Epidermal melanocyte (primary cell): ENCODE data around the gene DNAJC27.
"Not testable (repeated sequence)": the region's sequence is repeated elsewhere in the genome, so short reads cannot be mapped to it uniquely, and the experiment has no call there.

Experiments used
- DNase-seq: peaks from one replicate; pipeline ENCODE4 v3.0.0; 2011; ENCODE audit warnings: low spot score; ENCODE audit not compliant: insufficient read length

The DNAJC27 gene

DNA sequence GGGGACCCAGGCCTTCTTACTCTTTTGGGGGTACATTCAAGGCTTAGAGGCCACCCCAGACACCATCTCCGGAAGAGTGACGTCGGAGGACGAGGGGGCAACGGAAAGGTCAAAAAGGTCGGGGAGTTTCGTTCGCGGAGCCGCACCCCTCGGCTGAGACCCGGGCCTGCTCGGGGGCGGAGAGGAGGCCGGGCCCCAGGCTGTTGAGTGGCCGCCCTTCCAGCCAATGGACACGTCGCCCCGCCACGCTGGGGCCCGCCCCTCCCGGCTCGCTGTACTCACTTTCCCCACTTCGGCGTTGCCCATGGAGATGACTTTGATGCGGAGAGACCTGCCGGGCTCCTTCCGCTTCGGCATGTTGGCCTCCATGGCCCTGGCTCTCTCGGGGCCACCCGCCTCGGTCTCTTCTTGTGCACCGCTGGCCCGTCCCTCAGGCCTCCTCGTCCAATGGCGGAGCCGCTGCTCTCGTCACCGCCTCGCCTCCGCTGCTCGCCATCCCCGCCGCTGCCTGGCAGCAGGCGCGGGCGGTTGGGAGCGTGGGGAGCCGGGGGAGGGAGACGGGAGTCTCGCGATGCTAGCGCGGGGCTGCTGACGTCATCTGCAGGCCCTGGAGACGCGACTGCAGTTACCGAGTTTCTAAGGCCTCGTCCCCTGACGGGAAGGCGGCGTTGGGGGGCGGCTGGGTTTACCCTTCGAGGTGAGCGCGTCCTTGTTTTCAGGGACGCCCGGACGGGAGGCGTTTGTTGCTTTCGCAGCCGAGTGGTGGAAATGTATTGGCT, at the start of gene DNAJC27:
Gene DNAJC27, minus strand, starts transcription at position 420 of the 779 bp plus-strand sequence. Its CDS starts 51 bp downstream, at position 369.
- peak; percentile 93 for DNase-seq

DNA sequence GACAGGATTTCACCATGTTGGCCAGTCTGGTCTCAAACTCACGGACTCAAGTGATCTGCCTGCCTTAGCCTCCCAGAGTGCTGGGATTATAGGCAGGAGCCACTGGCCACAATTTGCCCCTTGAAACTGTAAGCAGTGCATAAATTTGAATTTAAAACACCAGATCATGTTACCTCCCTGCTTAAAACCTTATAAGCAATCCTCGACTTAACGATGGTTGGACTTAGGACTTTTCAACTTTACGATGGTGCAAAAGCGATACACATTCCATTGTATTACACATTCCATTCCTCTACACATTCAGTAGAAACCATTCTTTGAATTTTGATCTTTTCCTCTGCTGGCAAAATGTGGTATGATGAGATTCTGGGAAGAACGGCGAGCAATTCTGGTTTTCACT, 46.9 kb upstream of the DNAJC27 start:
- DNase-seq = no peak

DNA sequence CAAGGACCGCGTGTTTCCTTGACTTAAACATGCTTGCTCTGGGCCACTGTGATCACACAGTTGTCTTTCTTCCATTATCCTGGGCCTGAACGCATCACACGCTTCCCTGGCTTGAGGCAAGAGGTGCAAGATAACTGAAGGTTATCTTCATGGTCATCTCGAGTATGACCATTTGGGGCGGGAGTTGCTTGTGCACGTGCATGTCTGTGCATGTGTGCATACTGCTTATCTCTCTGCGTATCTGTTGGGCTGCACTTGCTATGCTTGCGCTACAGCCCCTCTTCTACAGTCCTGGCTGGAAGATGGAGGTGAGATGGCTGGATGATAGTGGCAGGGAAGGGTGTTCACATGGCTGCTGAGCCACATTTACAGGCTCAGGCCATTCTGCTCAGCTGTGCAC, 42.9 kb upstream of the DNAJC27 start:
- no peak for DNase-seq

DNA sequence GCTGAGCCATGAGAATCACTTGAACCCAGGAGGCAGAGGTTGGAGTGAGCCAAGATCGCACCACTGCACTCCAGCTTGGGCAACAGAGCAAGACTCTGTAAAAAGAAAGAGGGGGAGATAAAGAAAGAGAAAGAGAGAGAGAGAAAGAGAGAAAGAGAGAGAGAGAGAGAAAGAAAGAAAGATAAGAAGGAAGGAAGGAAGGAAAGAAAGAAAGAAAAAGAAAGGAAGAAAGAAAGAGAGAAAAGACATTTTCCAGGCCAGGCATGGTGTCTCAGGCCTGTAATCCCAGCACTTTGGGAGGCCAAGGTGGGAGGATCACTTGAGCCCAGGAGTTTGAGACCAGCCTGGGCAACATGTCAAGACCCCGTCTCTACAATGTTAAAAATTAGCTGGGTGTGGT, 39.6 kb upstream of the DNAJC27 start:
- not testable (repeated sequence) for DNase-seq

DNA sequence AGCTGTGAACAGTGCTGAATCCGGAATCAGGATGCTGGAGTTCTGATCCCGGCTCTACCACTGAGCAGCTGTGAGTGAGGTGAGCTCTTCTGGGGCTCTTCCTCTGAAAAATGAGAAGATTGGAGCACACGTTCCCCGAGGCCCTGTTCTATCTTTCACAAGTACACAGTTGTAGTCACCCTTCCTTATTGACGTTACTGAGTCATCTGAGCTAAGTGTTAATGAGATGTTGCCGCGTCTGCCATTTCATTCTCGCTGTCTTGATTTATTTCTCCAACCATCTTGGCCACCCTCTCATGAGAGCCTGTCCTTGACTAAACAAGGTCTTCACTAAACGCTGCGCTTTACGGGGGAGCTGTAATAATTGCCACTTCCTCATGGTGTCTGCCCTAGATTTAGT, 38.2 kb upstream of the DNAJC27 start:
- DNase-seq = no peak

DNA sequence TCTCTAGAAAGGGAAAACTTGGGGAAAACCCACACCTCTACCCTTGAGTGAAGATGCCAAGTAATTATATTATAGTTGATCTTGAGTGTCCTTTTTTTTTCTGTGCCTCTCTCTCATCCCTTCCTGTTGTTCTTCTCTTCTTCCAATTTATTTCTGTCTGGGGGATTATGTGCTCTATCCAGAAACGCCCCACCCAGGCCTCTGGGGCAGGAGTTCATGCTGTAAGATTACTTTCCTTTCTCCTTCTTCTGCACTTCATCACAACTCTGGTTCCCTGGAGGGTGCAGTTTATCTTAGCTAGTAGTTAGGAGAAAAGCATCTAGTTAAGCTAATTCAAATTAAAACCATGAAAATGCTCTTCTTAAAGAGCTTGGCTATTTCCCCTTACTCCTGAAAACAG, 30.3 kb upstream of the DNAJC27 start:
- DNase-seq = no peak

DNA sequence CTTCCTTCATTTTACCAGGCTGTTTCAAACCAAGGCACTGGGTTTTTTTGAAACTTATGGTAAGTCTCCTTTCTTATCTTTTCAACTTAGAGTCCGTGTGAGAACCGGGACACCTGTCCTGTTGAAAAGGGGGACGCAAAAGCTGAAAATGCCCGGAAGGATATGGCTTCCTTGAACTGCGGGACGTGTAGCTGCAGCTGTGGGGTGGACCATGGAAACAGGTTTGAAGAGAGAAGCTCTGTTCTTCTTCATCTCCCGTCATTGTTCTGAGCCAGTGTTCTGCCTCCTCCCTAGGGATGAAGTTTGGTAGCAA, 29.5 kb upstream of the DNAJC27 start:
- no peak for DNase-seq

DNA sequence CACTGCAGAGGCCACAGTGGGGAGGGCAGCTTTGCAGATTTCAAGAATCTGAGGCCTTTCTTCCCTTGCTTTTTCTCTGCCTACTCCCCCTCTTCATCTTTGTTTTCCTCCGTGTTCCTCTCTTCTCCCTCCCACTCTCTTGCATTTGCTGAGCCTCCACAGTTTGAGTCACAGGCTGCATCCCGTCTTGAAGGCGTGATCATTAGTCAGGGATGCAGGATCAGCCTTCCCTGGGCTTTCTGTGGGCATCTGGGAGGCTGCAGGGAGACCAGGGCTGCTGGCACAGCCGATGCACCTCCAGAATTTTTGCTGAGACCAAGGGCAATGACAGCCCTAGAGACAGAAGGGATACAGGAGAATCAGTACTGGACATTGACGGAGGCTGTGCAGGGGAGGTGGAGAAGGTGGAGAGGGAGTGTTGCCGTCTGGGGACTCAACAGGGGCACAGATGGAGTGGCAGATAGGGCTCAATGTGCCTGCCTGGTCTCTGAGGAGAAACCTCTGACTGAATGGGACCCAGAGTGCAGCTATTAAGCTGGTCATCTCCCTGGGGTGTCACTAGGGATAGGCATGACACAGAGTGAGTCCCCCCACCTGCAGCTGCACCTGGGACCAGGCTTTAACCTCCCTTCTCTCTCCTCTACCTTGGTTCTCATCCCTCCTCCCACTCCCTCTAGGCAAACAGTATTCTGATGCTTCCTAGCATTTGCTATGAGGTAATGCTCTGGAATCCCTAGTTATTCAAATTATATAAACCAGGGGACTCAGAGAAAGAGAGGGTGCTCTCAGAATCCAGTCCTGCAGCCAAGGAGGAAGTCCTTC, 29.0 kb upstream of the DNAJC27 start:
- no peak for DNase-seq

DNA sequence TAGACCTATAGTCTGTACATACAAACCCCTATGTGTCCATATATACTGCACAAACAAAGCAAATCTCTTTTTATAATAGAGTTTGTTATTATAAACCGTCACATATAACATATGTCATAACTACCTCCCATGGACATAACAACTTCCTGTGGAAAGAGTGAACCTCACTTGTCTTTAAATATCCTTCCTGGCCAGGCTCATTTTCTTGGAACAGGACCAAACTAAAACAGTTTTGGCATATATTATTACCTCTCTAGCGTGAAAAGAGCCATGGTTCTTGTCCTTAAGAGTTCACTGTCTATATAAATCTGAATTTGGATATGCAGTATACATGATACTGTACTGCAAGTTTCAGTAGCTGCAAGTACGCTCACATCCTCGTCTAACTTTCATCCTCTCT, 28.3 kb upstream of the DNAJC27 start:
- DNase-seq = no peak

DNA sequence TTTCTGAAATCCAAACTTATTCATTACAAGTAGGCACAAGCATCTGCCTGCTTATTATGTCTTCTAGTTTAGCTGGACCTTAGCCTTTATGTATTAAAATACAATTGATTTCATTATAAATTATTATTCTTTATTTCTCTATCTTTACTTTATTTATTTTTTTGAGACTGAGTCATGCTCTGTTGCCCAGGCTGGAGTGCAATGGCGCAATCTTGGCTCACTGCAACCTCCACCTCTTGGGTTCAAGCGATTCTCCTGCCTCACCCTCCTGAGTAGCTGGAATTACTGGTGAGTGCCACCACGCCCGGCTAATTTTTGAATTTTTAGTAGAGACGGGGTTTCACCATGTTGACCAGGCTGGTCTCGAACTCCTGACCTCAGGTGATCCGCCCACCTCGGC, 27.3 kb upstream of the DNAJC27 start:
- DNase-seq = not testable (repeated sequence)

DNA sequence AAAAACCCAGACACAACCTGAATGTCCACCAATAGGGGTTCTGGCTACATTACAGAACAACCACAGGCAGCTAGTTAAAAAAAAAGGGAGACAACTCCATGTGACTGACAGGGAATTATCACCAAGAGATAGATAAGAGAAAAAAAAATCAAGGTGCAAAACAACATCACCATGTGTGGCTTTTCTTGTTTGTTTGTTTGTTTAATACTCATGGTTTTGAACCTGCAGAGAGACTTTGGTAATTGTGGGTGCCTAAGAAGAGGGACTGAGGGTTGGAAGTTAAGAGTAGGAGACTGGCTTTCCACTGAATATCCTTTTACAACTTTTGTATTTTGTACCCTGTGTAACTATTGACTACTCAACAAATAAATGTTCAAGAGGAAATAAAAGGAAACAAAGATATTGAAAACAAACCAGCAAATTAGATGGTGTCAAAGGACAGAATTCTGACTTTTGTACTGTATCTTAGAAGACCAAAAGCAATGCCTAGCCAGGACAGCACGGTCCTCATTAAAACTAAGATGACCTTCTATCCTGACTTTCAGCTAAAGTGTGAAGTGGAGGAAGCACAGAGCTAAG, 22.5 kb upstream of the DNAJC27 start:
- DNase-seq = no peak

DNA sequence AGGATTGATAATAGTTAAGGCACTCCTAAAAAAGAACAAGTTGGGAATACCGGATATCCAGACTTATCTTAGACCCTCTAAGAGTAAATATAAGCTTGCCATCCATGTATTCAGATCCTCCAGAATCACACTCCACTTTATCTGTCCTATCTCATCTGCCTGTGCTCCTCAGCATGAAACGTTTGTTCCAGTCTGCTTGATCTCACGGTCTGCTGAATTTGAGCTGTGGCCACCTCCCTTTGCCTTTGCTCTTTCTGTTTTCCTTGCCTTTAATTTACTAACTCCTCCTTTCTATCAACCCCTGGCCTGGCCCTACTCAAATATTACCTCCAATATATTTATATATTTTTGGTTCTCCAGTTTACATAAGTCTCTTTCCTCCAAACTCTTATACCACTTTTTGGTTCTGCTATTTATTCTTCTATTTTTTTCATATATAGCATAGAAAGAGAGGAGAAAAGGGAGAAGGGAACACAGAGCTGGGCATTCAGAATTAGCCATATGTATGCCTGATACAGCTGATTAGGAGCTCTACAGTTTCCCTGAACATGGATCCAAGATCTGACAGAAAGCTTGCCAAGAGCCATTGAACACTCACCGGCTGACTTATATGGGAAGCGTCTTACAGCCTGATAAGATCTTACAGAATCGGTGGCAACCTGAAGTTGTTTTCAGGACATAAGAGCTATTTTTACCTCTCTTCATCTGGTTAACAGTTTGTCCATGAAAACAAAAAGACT, 21.8 kb upstream of the DNAJC27 start:
- no peak for DNase-seq

DNA sequence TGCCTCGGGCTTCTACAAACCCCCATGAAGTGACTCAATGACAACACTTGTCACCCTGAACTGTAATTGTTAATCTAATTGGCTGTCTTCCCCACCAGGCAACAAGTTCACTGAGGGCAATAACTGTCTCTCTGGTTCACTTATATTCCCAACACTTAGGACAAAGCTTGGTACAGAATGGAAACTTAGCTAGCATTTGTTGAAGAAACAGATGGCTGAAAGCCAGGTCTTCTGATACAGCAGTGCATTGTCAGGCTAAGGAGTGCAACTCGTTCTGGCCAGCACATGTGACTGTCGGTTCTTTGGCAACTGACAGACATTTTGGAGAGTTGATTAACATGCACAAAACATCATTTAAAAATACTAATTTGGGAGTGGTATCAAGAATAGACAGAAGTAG, 14.6 kb upstream of the DNAJC27 start:
- DNase-seq = peak; percentile 19

DNA sequence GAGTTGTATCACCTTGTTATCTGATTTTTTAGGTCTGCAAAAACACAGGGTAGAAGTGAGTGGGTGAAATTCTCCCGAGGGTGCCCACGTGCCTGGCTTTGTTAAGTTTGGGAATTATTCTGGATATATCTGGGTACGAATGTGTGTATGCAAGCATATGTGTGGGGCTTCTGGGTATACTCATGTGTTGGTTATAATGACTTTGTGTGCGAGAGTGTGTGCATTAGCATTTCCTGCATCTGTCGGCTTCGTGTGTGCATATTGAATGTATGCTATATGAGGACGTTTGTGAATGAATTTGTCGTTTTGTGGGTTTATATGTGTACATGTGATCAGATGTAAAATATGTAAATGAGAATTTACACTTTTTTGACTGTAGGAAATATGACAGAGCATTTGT, 13.8 kb upstream of the DNAJC27 start:
- DNase-seq = no peak

DNA sequence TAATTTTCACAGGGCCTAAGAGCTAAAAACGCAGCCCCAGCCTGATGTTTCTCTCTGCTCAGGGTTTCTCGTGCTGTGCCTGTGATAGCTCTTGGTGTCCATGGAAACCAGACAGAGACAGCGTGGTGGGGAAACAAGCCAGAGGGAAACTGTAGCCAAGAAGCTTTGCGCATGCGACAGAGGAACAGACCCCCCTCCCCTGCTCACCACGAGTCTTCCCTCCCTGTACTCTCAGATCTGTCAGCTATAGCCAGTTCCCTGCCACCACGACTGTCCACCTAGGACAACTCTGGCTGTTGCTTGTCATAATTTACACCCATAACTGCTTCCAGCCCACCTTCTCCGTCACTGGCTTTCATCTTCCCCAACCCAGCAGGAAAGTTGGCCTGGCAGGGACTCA, 13.2 kb upstream of the DNAJC27 start:
- peak; percentile 23 for DNase-seq

DNA sequence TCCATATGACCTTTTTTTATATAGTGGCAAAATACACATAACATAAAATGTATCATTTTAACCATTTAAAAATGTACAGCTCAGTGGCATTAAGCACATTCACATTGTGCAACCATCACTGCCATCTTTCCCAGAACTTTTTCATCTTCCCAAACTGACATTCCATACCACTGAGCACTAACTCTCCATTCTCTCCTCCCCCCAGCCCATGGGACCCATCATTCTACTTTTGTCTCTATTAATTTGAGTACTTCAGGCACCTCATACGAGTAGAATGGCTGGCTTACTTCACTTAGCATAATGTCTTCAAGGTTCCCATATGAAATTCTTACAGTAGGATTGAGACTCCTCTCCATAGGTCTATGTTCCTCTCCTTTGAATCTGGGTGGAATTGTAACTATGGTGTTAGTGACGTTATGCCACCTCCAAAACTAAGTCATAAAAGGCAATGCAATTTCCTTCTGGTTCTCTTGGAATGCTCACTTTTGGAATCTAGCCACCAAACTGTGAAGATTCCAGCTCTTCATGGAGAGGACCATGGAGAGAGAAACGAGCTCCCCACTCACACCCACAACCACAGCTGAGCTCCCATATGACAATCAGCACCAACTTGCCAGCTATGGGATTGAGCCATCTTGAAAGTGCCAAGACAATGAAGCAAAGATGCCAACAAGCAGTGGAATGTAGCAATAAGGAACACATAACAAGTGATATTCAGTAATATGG, 9.8 kb upstream of the DNAJC27 start:
- DNase-seq = no peak

DNA sequence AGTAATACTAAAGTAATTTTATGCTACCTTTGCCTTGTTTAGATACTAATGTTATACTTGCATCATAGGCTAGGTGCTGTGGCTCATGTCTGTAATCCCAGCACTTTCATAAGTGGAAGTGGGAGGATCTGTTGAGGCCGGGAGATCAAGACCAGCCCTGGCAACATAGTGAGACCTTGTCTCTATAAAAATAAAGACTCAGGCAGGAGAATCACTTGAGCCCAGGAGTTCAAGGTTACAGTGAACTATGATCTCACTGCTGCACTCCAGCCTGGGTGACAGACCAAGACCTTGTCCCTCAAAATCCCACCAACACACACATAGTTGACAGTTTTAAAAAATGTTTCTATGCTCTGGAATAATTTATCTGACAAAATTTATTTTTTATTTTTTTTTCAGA, 6.9 kb upstream of the DNAJC27 start:
- DNase-seq = no peak

DNA sequence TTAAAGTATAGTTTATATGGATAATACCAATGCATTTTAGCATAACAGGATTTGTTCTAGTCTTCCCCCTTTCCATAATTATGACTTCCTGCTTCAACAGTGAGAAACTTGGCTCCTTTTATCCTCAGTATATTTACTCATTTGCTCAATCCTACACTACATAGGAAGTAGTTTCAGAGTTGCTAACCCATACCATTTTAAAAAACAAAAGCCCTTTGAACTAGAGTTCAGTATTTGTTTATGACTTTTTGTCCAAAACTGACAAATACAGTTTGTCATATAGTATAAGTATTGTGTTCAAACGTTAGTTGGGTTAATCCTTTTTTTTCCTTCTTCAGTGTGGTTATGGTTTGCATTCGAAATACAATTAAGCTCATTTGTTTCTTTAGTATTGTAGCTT, 5.9 kb upstream of the DNAJC27 start:
- no peak for DNase-seq

DNA sequence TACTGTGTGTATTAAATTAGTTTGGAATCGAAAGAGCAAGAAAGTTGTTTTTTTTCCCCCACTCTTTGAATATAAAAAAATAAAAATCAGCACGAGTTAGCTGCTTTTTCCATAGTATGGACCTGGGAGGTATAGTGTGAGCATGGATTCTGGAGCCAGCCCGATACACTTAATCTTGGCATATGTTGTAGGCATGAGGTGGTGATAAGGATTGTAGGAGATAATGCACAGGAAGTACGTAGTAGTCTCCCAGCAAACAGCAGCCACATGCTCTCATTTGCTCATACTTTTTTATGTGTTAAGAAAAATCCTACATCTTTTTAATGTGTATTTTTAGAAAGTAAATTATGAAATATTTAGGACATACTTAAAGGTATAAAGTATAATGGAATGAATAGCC, 2.1 kb upstream of the DNAJC27 start:
- DNase-seq = no peak

DNA sequence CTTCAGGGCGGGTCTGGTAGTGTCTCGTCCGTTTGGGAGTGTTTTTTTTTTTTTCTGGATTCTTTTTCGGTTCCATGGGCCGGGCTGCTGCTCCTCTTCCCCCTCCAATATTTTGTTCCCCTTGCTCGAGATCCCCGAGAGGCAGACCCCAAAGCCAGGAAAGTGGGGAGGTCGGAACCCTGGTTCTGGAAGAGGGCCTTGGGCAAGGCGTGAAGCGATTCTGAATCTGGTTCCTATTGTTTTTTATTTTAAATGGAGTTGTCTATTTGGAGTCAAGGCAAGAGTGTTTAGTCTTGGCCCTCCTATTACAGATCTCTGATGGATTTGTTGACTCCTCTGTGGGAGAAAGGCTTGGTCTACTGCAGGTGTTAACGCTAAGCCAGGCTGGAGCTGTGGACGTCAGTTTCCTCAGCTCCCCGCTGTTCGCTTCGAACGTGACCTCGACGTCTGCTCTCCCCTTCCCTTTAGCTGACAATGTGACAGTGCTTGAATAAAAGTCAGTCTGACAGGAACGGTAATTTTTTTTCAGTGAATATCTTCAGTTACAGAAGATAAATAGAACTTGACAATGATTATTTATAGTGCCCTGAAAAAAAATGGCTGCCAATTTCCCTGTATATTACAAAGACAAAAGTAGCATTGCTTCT, 683 bp upstream of the DNAJC27 start:
- DNase-seq = no peak

DNA sequence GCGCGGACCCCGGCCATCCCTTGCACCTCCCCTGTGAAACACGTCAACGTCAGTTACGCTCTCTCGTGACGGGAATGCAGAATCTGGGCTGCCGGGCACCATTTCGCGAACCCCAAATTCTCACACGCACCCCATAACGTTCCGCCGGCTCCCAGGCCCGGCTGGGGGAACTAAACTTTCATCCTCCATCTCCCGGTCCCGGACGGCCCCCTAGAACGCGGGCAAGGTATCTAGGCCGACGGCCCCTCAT, 544 bp downstream of the DNAJC27 start:
- DNase-seq = no peak
